Trophoblast cell (in vitro differentiated cells and primary cell): Measurements from ENCODE around the gene MRPL41.

Experiments
- DNase-seq, 2 donors: peaks; one replicate each; pipeline ENCODE4 v3.0.0-alpha.2; 2016
- H2AFZ ChIP-seq: 2 replicates; pipeline ENCODE4 v1.6.1; 2013; ENCODE audit warnings: low read length, moderate library complexity, mild to moderate bottlenecking; ENCODE audit not compliant: insufficient read depth, poor library complexity
- H2AK5ac ChIP-seq: 2 replicates; pipeline ENCODE4 v1.6.1; 2013; ENCODE audit warnings: mild to moderate bottlenecking, low read length
- H2BK120ac ChIP-seq: 2 replicates; pipeline ENCODE4 v1.6.1; 2013; ENCODE audit warnings: low read length, mild to moderate bottlenecking, moderate library complexity; ENCODE audit not compliant: insufficient read depth, poor library complexity
- H2BK12ac ChIP-seq: 2 replicates; pipeline ENCODE4 v1.6.1; 2013; ENCODE audit warnings: mild to moderate bottlenecking, low read length, moderate library complexity
- H2BK5ac ChIP-seq: 2 replicates; pipeline ENCODE4 v1.6.1; 2013; ENCODE audit warnings: low read length, low read depth, moderate library complexity, mild to moderate bottlenecking; ENCODE audit not compliant: poor library complexity
- H3K14ac ChIP-seq: 2 replicates; pipeline ENCODE4 v1.6.1; 2013; ENCODE audit warnings: mild to moderate bottlenecking, low read length
- H3K18ac ChIP-seq: 2 replicates; pipeline ENCODE4 v1.6.1; 2013; ENCODE audit warnings: mild to moderate bottlenecking, low read length
- H3K23ac ChIP-seq: 2 replicates; pipeline ENCODE4 v1.6.1; 2013; ENCODE audit warnings: low read length
- H3K27ac ChIP-seq: 2 replicates; pipeline ENCODE4 v1.5.1; 2013; ENCODE audit warnings: low read depth, mild to moderate bottlenecking, inconsistent platforms, low read length, moderate library complexity
- H3K27me3 ChIP-seq: 2 replicates; pipeline ENCODE4 v1.6.1; 2013; ENCODE audit warnings: inconsistent platforms, mild to moderate bottlenecking, low read length, moderate library complexity; ENCODE audit not compliant: insufficient read depth
- H3K36me3 ChIP-seq, 2 experiments: 1 replicate in 1 of 2; 2 replicates in 1 of 2; pipeline ENCODE4 v1.6.1; 2013; ENCODE audit warnings: low read length in 2 of 2, mild to moderate bottlenecking in 2 of 2, moderate library complexity in 1 of 2; ENCODE audit not compliant: insufficient read depth in 2 of 2, control insufficient read depth in 1 of 2
- H3K4ac ChIP-seq: 2 replicates; pipeline ENCODE4 v1.6.1; 2013; ENCODE audit warnings: low read depth, mild to moderate bottlenecking, low read length, moderate library complexity
- H3K4me1 ChIP-seq, 2 experiments: 1 replicate in 1 of 2; 2 replicates in 1 of 2; pipeline ENCODE4 v1.6.1; 2013; ENCODE audit warnings: low read length in 2 of 2, mild to moderate bottlenecking in 2 of 2, moderate library complexity in 1 of 2; ENCODE audit not compliant: insufficient read depth in 2 of 2, control insufficient read depth in 1 of 2
- H3K4me2 ChIP-seq: 2 replicates; pipeline ENCODE4 v1.6.1; 2013; ENCODE audit warnings: inconsistent platforms, mild to moderate bottlenecking, low read length, moderate library complexity
- H3K4me3 ChIP-seq: 2 replicates; pipeline ENCODE4 v1.5.1; 2013; ENCODE audit warnings: mild to moderate bottlenecking, low read depth, low read length, inconsistent platforms
- H3K79me1 ChIP-seq: one replicate; pipeline ENCODE4 v1.6.1; 2013; ENCODE audit warnings: low read length
- H3K79me2 ChIP-seq: 2 replicates; pipeline ENCODE4 v1.6.1; 2013; ENCODE audit warnings: low read length, mild to moderate bottlenecking; ENCODE audit not compliant: control insufficient read depth, insufficient read depth, poor library complexity
- H3K9ac ChIP-seq: 2 replicates; pipeline ENCODE4 v1.6.1; 2013; ENCODE audit warnings: mild to moderate bottlenecking, low read length
- H3K9me3 ChIP-seq: 2 replicates; pipeline ENCODE4 v1.6.1; 2013; ENCODE audit warnings: low read depth, mild to moderate bottlenecking, control low read depth, inconsistent platforms, low read length; ENCODE audit not compliant: insufficient read depth
- H4K12ac ChIP-seq: 2 replicates; pipeline ENCODE4 v1.6.1; 2013; ENCODE audit warnings: low read depth, mild to moderate bottlenecking, low read length, moderate library complexity
- H4K8ac ChIP-seq: 2 replicates; pipeline ENCODE4 v1.6.1; 2013; ENCODE audit warnings: low read depth, mild to moderate bottlenecking, low read length, moderate library complexity
- H4K91ac ChIP-seq: one replicate; pipeline ENCODE4 v1.6.1; 2013; ENCODE audit warnings: low read depth, mild to moderate bottlenecking, low read length, moderate library complexity
- WGBS: extraction: QIAGEN DNeasy Blood & Tissue Kit; methylation state at CpG from one replicate; pipeline ENCODE4 v1.1.7; 2013; ENCODE audit warnings: missing lambda C conversion rate; ENCODE audit not compliant: insufficient read length, insufficient coverage; ENCODE audit errors: extremely low coverage; 5-methylcytosine and 5-hydroxymethylcytosine counted together

The MRPL41 gene

GRCh38 chr9:137580209-137580953 is 28.7 kb downstream of the MRPL41 start:
- H4K91ac ChIP-seq: no peak overlapping the region
- WGBS: no CpG with 5 or more reads among the region's 23 CpGs

GRCh38 chr9:137580954-137581322 is 29.3 kb downstream of the MRPL41 start:
- H2BK120ac ChIP-seq: no peak overlapping the region
- no peak overlapping the region for H3K27ac ChIP-seq
- no peak overlapping the region for H3K4me2 ChIP-seq
- H3K4me1 ChIP-seq: peaks cover 9 to 11% of the 10 kb centered on the region in 2 experiments
- H4K8ac ChIP-seq: no peak overlapping the region
- no peak for DNase-seq
- H3K14ac ChIP-seq: no peak overlapping the region
- WGBS: no CpG with 5 or more reads among the region's 4 CpGs
- no peak overlapping the region for H3K9ac ChIP-seq
- H3K4me3 ChIP-seq: no peak overlapping the region
- H2BK5ac ChIP-seq: no peak overlapping the region
- H4K12ac ChIP-seq: no peak overlapping the region
- H2BK12ac ChIP-seq: no peak overlapping the region
- H3K9me3 ChIP-seq: no peaks in the 10 kb centered on the region
- H2AFZ ChIP-seq: no peak overlapping the region
- no peak overlapping the region for H3K4ac ChIP-seq
- H4K91ac ChIP-seq: no peak overlapping the region
- H3K79me1 ChIP-seq: peaks cover 4% of the 10 kb centered on the region
- H3K79me2 ChIP-seq: peaks cover 6% of the 10 kb centered on the region
- peaks cover 44 to 49% of the 10 kb centered on the region in 2 experiments for H3K36me3 ChIP-seq
- no peak overlapping the region for H2AK5ac ChIP-seq
- no peak overlapping the region for H3K23ac ChIP-seq
- no peaks in the 10 kb centered on the region for H3K27me3 ChIP-seq
- no peak overlapping the region for H3K18ac ChIP-seq

More at GRCh38 chr9:137580209-137580953, 28.7 kb downstream of the MRPL41 start:
- H2BK120ac ChIP-seq: no peak overlapping the region
- no peak overlapping the region for H3K18ac ChIP-seq
- no peak for DNase-seq
- no peak overlapping the region for H3K9ac ChIP-seq
- H3K4me3 ChIP-seq: no peak overlapping the region
- H3K14ac ChIP-seq: no peak overlapping the region
- H3K4ac ChIP-seq: no peak overlapping the region
- no peak overlapping the region for H4K8ac ChIP-seq
- no peak overlapping the region for H3K27ac ChIP-seq
- no peaks in the 10 kb centered on the region for H3K9me3 ChIP-seq
- H2AFZ ChIP-seq: no peak overlapping the region
- peaks cover 9 to 11% of the 10 kb centered on the region in 2 experiments for H3K4me1 ChIP-seq
- peaks cover 6% of the 10 kb centered on the region for H3K79me2 ChIP-seq
- no peak overlapping the region for H3K23ac ChIP-seq
- H3K27me3 ChIP-seq: no peaks in the 10 kb centered on the region
- no peak overlapping the region for H3K4me2 ChIP-seq
- H4K12ac ChIP-seq: no peak overlapping the region
- H3K79me1 ChIP-seq: peaks cover 4% of the 10 kb centered on the region
- no peak overlapping the region for H2BK5ac ChIP-seq
- no peak overlapping the region for H2BK12ac ChIP-seq
- H3K36me3 ChIP-seq: peaks cover 42 to 47% of the 10 kb centered on the region in 2 experiments
- H2AK5ac ChIP-seq: no peak overlapping the region

DNA sequence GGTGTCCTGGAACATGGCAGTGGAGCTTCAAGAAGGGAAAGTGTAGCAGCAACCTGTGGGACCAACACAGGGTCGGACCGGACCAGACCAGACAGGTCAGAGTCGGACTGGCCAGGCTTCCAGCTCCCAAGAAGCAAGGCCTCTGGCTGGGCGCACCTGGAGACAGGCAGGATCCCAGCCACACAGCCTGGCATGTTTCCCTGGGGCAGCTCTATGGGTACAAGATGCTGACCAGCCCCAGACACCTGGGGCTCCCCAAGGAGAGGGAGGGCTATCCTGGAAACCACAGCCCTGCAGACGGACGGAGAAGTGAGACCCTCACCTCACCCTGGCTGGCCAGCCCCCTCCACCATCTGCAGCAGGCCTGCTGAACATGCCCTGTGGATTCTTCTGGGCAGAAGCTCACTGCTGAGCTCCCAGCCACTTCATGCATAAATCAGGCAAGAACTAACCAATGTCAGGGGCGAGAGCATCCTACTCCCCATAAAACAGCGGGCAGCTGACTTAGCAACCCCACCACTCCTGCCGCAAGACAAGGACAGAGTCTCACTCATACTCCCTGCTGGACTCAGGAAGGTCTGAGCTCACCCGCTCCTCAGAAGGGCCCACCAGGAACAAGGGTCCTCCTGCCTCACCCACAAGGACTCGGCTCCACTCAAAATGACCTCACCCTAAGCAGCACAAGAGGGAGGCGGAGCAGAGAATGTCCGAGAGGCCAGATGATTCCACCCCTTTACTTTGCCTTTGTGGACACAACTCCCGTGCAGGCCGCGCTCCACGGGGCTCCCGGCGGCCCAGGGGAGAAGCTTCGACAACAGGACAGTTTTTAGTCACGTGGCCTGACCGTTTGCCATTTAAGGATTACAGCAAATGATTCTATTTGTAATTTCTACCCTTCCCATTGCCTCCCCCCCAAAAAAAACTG is 29.9 kb downstream of the MRPL41 start:
- Histone ChIP-seq H3K18ac (no peak overlapping the region), H3K27ac (no peak overlapping the region), H2AK5ac (no peak overlapping the region), H2BK12ac (no peak overlapping the region), H2AFZ (no peak overlapping the region), H3K4ac (no peak overlapping the region), H3K23ac (no peak overlapping the region), H2BK5ac (no peak overlapping the region), H3K4me1 (peaks cover 9 to 11% of the 10 kb centered on the region in 2 experiments), H3K4me2 (no peak overlapping the region), H2BK120ac (no peak overlapping the region), H3K9me3 (no peaks in the 10 kb centered on the region), H3K27me3 (no peaks in the 10 kb centered on the region), H3K4me3 (no peak overlapping the region), H3K79me2 (peaks cover 6% of the 10 kb centered on the region), H3K9ac (no peak overlapping the region), H3K36me3 (peaks cover 47 to 50% of the 10 kb centered on the region in 2 experiments), H4K91ac (no peak overlapping the region), H4K8ac (no peak overlapping the region), H3K79me1 (peaks cover 4% of the 10 kb centered on the region), H4K12ac (no peak overlapping the region), H3K14ac (no peak overlapping the region)
- no peak for DNase-seq
- no CpG with 5 or more reads among the region's 22 CpGs for WGBS

DNA sequence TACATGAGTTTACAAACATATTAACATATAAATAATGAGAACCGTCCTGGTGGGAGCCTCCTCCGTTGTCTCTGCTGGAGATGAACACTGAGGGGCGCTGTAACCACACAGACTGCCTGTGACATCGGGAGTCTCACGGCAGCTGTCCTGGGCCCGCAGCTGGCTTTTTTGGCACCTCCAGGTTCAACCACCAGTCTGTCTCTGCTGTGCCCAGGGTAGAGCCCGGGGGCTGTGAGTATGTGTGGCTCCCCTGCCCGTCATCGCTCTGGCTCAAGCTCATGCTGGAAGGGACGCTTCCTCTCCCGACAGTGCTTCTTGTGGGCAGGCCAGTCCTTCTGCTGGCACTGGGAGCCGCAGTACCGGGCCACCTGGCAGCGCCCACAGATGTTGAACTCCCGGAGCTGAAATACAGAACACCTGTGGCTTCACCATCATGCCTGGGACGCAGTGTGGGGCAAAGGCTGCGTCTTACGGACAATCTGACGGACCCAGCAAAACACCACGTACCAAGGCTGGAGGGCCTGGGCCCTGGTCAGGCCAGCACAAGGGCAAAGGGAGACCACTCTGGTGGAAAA is 30.7 kb downstream of the MRPL41 start:
- Histone ChIP-seq H3K4me1 (peaks cover 9 to 10% of the 10 kb centered on the region in 2 experiments), H2BK5ac (no peak overlapping the region), H3K4me2 (no peak overlapping the region), H2AFZ (no peak overlapping the region), H3K27me3 (no peaks in the 10 kb centered on the region), H3K18ac (no peak overlapping the region), H3K9ac (no peak overlapping the region), H3K27ac (no peak overlapping the region), H3K23ac (no peak overlapping the region), H3K4ac (no peak overlapping the region), H3K4me3 (no peak overlapping the region), H4K8ac (no peak overlapping the region), H2AK5ac (no peak overlapping the region), H3K14ac (no peak overlapping the region), H4K91ac (no peak overlapping the region), H3K79me2 (peaks cover 6% of the 10 kb centered on the region), H3K79me1 (peaks cover 4% of the 10 kb centered on the region), H2BK12ac (no peak overlapping the region), H2BK120ac (no peak overlapping the region), H3K36me3 (peaks cover 55 to 57% of the 10 kb centered on the region in 2 experiments), H4K12ac (no peak overlapping the region), H3K9me3 (no peaks in the 10 kb centered on the region)
- no CpG with 5 or more reads among the region's 20 CpGs for WGBS
- peak in 1 of 2 donors; percentile 8 for DNase-seq
